HCT116 (cell line): ENCODE data around the gene CSF3R. TPM values are rescaled to one million over a fixed set of nuclear protein-coding genes. Genes with fewer than 3 reads are reported as not detected.

ENCODE experiments used
- ATAC-seq: fragments of 200-7000 bp; cut with Tn5 transposase; 2 replicates; pipeline ENCODE4 v1.9.1; 2020; ENCODE audit warnings: mild to moderate bottlenecking, moderate library complexity
- BruUV-seq: library from RNA; stranded (reverse); fragments of 400-500 nt; replicated peaks from 2 replicates; lab custom pipeline; 2021; lab: Mats Ljungman, UMichigan
- CTCF ChIA-PET: fragments of 300-600 bp; sonication (Branson Sonifier 250); formaldehyde crosslinking; loops from one replicate; lab custom pipeline; 2021; ENCODE audit warnings: antibody characterized with exemption; lab: Charles Lee
- POLR2A ChIA-PET: fragments of 300-600, 350-600 bp; sonication (Branson Sonifier 250); formaldehyde crosslinking; loops from one replicate; lab custom pipeline; 2021; ENCODE audit warnings: antibody characterized with exemption; lab: Charles Lee
- RAD21 ChIA-PET, 2 experiments: fragments of 300-600 bp; sonication (Branson Sonifier 250); formaldehyde crosslinking; loops; one replicate each; lab custom pipeline; 2023; ENCODE audit warnings: low total read pairs in 2 of 2; ENCODE audit not compliant: uncharacterized antibody in 2 of 2, unreplicated experiment in 2 of 2, low non-redundant PET in 1 of 2; lab: Charles Lee
- DNase-seq: peaks from one replicate; pipeline ENCODE4 v3.0.0-alpha.2; 2010; ENCODE audit warnings: low read depth, low spot score
- H2AFZ ChIP-seq: fragments of 200-600 bp; shearing (Covaris generic), sonication (generic); 2 replicates; pipeline ENCODE4 v1.6.1; 2017; ENCODE audit warnings: low read depth, mixed run types, mixed read lengths, antibody characterized with exemption, low read length; ENCODE audit not compliant: poor library complexity, severe bottlenecking
- H3K27ac ChIP-seq: 2 replicates; pipeline ENCODE4 v1.5.1; 2012; ENCODE audit warnings: low read depth, low read length
- H3K27me3 ChIP-seq: fragments of 200-600 bp; sonication (generic); 2 replicates; pipeline ENCODE4 v1.6.1; 2016; ENCODE audit warnings: mixed run types, low read length, mixed read lengths; ENCODE audit not compliant: insufficient read depth
- H3K36me3 ChIP-seq, 2 experiments: fragments of 200-500 bp in 1 of 2; fragments of 200-600 bp in 1 of 2; sonication (Bioruptor generic) in 1 of 2; sonication (generic) in 1 of 2; 2 replicates each; pipeline versions ENCODE4 v1.5.1 to v1.6.1; 2014 to 2016; ENCODE audit warnings: low read length in 2 of 2, inconsistent platforms in 1 of 2, mixed read lengths in 1 of 2, mixed run types in 1 of 2; ENCODE audit not compliant: insufficient read depth in 2 of 2, control insufficient read depth in 1 of 2
- H3K4me1 ChIP-seq, 2 experiments: fragments of 200-600 bp in 1 of 2; sonication (generic) in 1 of 2; 2 replicates each; pipeline versions ENCODE4 v1.5.1 to v1.6.1; 2012 to 2017; ENCODE audit warnings: low read length in 2 of 2, inconsistent platforms in 1 of 2, mild to moderate bottlenecking in 1 of 2, mixed read lengths in 1 of 2, mixed run types in 1 of 2, moderate library complexity in 1 of 2; ENCODE audit not compliant: insufficient read depth in 2 of 2, control insufficient read depth in 1 of 2
- H3K4me2 ChIP-seq: fragments of 200-600 bp; sonication (generic); 2 replicates; pipeline ENCODE4 v1.6.1; 2017; ENCODE audit warnings: mixed run types, low read length, mixed read lengths
- H3K4me3 ChIP-seq, 2 experiments: fragments of 200-600 bp in 1 of 2; sonication (generic) in 1 of 2; replicated peaks in 1 of 2; 2 replicates each; pipeline ENCODE4 v1.5.1; 2011 to 2016; ENCODE audit warnings: low read length in 2 of 2, control low read depth in 1 of 2, low read depth in 1 of 2, mild to moderate bottlenecking in 1 of 2, mixed read lengths in 1 of 2, mixed run types in 1 of 2
- H3K79me2 ChIP-seq: fragments of 200-600 bp; sonication (generic); 2 replicates; pipeline ENCODE4 v1.6.1; 2017; ENCODE audit warnings: mild to moderate bottlenecking, mixed run types, low read length, moderate library complexity, mixed read lengths; ENCODE audit not compliant: insufficient read depth
- H3K9ac ChIP-seq: fragments of 200-600 bp; sonication (generic); 2 replicates; pipeline ENCODE4 v1.6.1; 2016; ENCODE audit warnings: low read length, mixed read lengths
- H3K9me2 ChIP-seq: fragments of 200-600 bp; sonication (generic), shearing (Covaris generic); 2 replicates; pipeline ENCODE4 v1.6.1; 2017; ENCODE audit warnings: mixed run types, mild to moderate bottlenecking, moderate library complexity; ENCODE audit not compliant: insufficient read depth
- H3K9me3 ChIP-seq, 2 experiments: fragments of 200-500 bp in 1 of 2; fragments of 200-600 bp in 1 of 2; sonication (Bioruptor generic) in 1 of 2; sonication (generic) in 1 of 2; 2 replicates each; pipeline ENCODE4 v1.6.1; 2014 to 2017; ENCODE audit warnings: low read length in 2 of 2, mixed read lengths in 2 of 2, inconsistent platforms in 1 of 2, low read depth in 1 of 2, mild to moderate bottlenecking in 1 of 2, mixed run types in 1 of 2, moderate library complexity in 1 of 2; ENCODE audit not compliant: control insufficient read depth in 1 of 2, insufficient read depth in 1 of 2
- H4K20me1 ChIP-seq: fragments of 200-600 bp; sonication (generic), shearing (Covaris generic); 2 replicates; pipeline ENCODE4 v1.6.1; 2017; ENCODE audit warnings: mixed run types, mild to moderate bottlenecking, moderate library complexity; ENCODE audit not compliant: insufficient read depth
- ELF1 ChIP-seq: IDR thresholded peaks from 2 replicates; pipeline ENCODE4 v1.6.1; 2012; ENCODE audit warnings: low read depth, borderline replicate concordance
- EZH2 ChIP-seq: fragments of 200-600 bp; sonication (generic); IDR thresholded peaks from 2 replicates; pipeline ENCODE4 v1.6.1; 2017; ENCODE audit warnings: antibody characterized with exemption, mixed run types
- EZH2phosphoT487 ChIP-seq: fragments of 200-600 bp; IDR thresholded peaks from 2 replicates; pipeline ENCODE4 v1.6.1; 2018; ENCODE audit warnings: antibody characterized with exemption, borderline replicate concordance
- FOSL1 ChIP-seq: IDR thresholded peaks from 2 replicates; pipeline ENCODE4 v1.6.1; 2012; ENCODE audit warnings: low read depth
- MAX ChIP-seq: IDR thresholded peaks from 2 replicates; pipeline ENCODE4 v1.6.1; 2012
- POLR2AphosphoS5 ChIP-seq: IDR thresholded peaks from 2 replicates; pipeline ENCODE4 v1.6.1; 2011; ENCODE audit warnings: mild to moderate bottlenecking, low read depth, low read length, moderate library complexity
- RAD21 ChIP-seq: IDR thresholded peaks from 2 replicates; pipeline ENCODE4 v1.6.1; 2012; ENCODE audit warnings: low read depth, mild to moderate bottlenecking
- SP1 ChIP-seq: IDR thresholded peaks from 2 replicates; pipeline ENCODE4 v1.6.1; 2012; ENCODE audit warnings: low read depth
- SRF ChIP-seq: IDR thresholded peaks from 2 replicates; pipeline ENCODE4 v1.6.1; 2012; ENCODE audit warnings: low read depth
- TCF7L2 ChIP-seq: IDR thresholded peaks from 2 replicates; pipeline ENCODE4 v1.7.0; 2011; ENCODE audit warnings: borderline replicate concordance, inconsistent platforms; ENCODE audit not compliant: insufficient read depth, insufficient read length; ENCODE audit errors: extremely low read depth
- YY1 ChIP-seq: IDR thresholded peaks from 2 replicates; pipeline ENCODE4 v1.6.1; 2011; ENCODE audit warnings: low read length, low read depth, moderate library complexity, mild to moderate bottlenecking; ENCODE audit not compliant: insufficient replicate concordance; ENCODE audit errors: extremely low read depth
- ZFX ChIP-seq: fragments of 450-650 bp; IDR thresholded peaks from 2 replicates; pipeline ENCODE4 v1.6.1; 2017
- intact Hi-C: fragments of 100-400 bp; cut with micrococcal nuclease; formaldehyde crosslinking; loops from 2 replicates; pipeline ENCODE4 v1.10.0; 2022
- total RNA-seq: library from RNA; stranded (reverse); gene quantifications from one replicate; pipeline ENCODE4 v1.2.1, GENCODE V29; 2021; ENCODE audit not compliant: unreplicated experiment
- TF ChIP-seq, protein P1 (sequence below): IDR thresholded peaks from 2 replicates; pipeline ENCODE4 v1.6.1; 2011; ENCODE audit warnings: mild to moderate bottlenecking, low read length, moderate library complexity; ENCODE audit not compliant: insufficient replicate concordance; ENCODE audit errors: extremely low read depth
- TF ChIP-seq, protein P2 (sequence below): IDR thresholded peaks from 2 replicates; pipeline ENCODE4 v1.6.1; 2012

Gene CSF3R
- total RNA-seq, 1 experiment from 2014 or later = 0.32 TPM

- no peak overlapping the region for H3K9ac ChIP-seq
- H3K79me2 ChIP-seq = peaks cover 27% of the 10 kb centered on the region
- TF ChIP-seq MAX (no peak), POLR2AphosphoS5 (no peak), ZFX (no peak), FOSL1 (no peak), YY1 (no peak), SP1 (no peak), TCF7L2 (no peak), EZH2phosphoT487 (no peak), ELF1 (no peak), SRF (no peak), EZH2 (no peak), RAD21 (no peak)
- TF ChIP-seq, protein P1, sequence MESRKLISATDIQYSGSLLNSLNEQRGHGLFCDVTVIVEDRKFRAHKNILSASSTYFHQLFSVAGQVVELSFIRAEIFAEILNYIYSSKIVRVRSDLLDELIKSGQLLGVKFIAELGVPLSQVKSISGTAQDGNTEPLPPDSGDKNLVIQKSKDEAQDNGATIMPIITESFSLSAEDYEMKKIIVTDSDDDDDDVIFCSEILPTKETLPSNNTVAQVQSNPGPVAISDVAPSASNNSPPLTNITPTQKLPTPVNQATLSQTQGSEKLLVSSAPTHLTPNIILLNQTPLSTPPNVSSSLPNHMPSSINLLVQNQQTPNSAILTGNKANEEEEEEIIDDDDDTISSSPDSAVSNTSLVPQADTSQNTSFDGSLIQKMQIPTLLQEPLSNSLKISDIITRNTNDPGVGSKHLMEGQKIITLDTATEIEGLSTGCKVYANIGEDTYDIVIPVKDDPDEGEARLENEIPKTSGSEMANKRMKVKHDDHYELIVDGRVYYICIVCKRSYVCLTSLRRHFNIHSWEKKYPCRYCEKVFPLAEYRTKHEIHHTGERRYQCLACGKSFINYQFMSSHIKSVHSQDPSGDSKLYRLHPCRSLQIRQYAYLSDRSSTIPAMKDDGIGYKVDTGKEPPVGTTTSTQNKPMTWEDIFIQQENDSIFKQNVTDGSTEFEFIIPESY = no peak
- TF ChIP-seq, protein P2, sequence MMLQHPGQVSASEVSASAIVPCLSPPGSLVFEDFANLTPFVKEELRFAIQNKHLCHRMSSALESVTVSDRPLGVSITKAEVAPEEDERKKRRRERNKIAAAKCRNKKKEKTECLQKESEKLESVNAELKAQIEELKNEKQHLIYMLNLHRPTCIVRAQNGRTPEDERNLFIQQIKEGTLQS = no peak
- TF ChIP-seq, all 23 proteins: peak for 0
- RAD21 ChIA-PET = no interaction called here
- no peaks in the 10 kb centered on the region for H3K27me3 ChIP-seq
- DNase-seq (no peak), ATAC-seq (no peak)
- no peaks in the 10 kb centered on the region for H3K9me3 ChIP-seq
- H3K27ac ChIP-seq = no peak overlapping the region
- H3K4me2 ChIP-seq = peak overlapping the region; percentile 90; the same call in 1 of the 2 replicates
- H4K20me1 ChIP-seq = no peaks in the 10 kb centered on the region
- CTCF ChIA-PET = no interaction called here
- H3K4me3 ChIP-seq = no peak overlapping the region
- H2AFZ ChIP-seq = no peak overlapping the region
- H3K9me2 ChIP-seq = no peaks in the 10 kb centered on the region
- H3K4me1 ChIP-seq = peaks cover 11 to 25% of the 10 kb centered on the region in 2 experiments
- BruUV-seq = no TSS peak
- intact Hi-C loops = no loop called here
- peaks cover 2 to 10% of the 10 kb centered on the region in 2 experiments; a peak in 2 of 4 replicates for H3K36me3 ChIP-seq
- POLR2A ChIA-PET = no interaction called here
Measured at GRCh38 chr1:36466370-36467026, 16.2 kb downstream of the CSF3R start.
